ENCODE data around the gene HOXD8.
A peak's percentile ranks its signal among the peaks of the same experiment; 100 is the strongest.

HOXD8 gene

GRCh38 chr2:176160986-176161824 is 31.7 kb downstream of the HOXD8 start:
- H3K4ac ChIP-seq (ENCODE audit: low read length) = no peak overlapping the region
- H2BK120ac ChIP-seq (ENCODE audit: low read depth, low read length) = no peak overlapping the region
- no peak overlapping the region for H3K14ac ChIP-seq (ENCODE audit: low read length)
- no peak overlapping the region for H3K18ac ChIP-seq (ENCODE audit: low read length)
- H3K27ac ChIP-seq (replicated peaks; ENCODE audit: low read length) = no peak overlapping the region
- H3K4me2 ChIP-seq (ENCODE audit: insufficient read depth, low read length, poor library complexity, severe bottlenecking) = no peak overlapping the region
- no peak for DNase-seq (ENCODE audit: low spot score)
- H3K36me3 ChIP-seq (replicated peaks in 1 of 2; ENCODE audit: control insufficient read depth in 2 of 2, insufficient read depth in 2 of 2, low read length in 2 of 2) = no peaks in the 10 kb centered on the region
- peaks cover 0 to 16% of the 10 kb centered on the region in 2 donors for H3K4me1 ChIP-seq (ENCODE audit: control insufficient read depth in 2 of 2, insufficient read depth in 1 of 2, low read depth in 1 of 2, low read length in 2 of 2)
- no peak overlapping the region for H2BK5ac ChIP-seq (ENCODE audit: low read length)
- no peak overlapping the region for H4K8ac ChIP-seq (ENCODE audit: low read depth, low read length)
- no peak overlapping the region for H3K4me3 ChIP-seq (ENCODE audit: low read length in 2 of 2)
- H2AFZ ChIP-seq (ENCODE audit: low read length) = no peak overlapping the region
- H3K27me3 ChIP-seq (ENCODE audit: control insufficient read depth in 3 of 3, insufficient read depth in 3 of 3, low read depth in 1 of 3, low read length in 3 of 3) = peaks cover 80 to 100% (median 100%) of the 10 kb centered on the region in 3 experiments
- no peak overlapping the region for H4K91ac ChIP-seq (ENCODE audit: low read depth, low read length, poor library complexity)
- no peak overlapping the region for H2AK5ac ChIP-seq (ENCODE audit: low read depth, low read length)
- H2BK15ac ChIP-seq (ENCODE audit: low read length) = no peak overlapping the region
- H3K9ac ChIP-seq (ENCODE audit: low read depth, low read length, poor library complexity) = no peak overlapping the region
- peaks cover 13 to 18% of the 10 kb centered on the region in 2 donors for H3K9me3 ChIP-seq (replicated peaks in 1 of 2; ENCODE audit: control insufficient read depth in 2 of 2, insufficient read depth in 1 of 2, low read depth in 1 of 2, low read length in 2 of 2)
- H2BK12ac ChIP-seq (ENCODE audit: low read length) = no peak overlapping the region
- no peaks in the 10 kb centered on the region for H3K79me1 ChIP-seq (ENCODE audit: low read depth, low read length)
- no peak overlapping the region for H3K23ac ChIP-seq (ENCODE audit: low read depth, low read length, poor library complexity)
- WGBS, 2 donors (ENCODE audit: extremely low coverage in 2 of 2, insufficient read length in 2 of 2, insufficient replicate concordance in 1 of 2) = no CpG with 5 or more reads among the region's 22 CpGs

DNA sequence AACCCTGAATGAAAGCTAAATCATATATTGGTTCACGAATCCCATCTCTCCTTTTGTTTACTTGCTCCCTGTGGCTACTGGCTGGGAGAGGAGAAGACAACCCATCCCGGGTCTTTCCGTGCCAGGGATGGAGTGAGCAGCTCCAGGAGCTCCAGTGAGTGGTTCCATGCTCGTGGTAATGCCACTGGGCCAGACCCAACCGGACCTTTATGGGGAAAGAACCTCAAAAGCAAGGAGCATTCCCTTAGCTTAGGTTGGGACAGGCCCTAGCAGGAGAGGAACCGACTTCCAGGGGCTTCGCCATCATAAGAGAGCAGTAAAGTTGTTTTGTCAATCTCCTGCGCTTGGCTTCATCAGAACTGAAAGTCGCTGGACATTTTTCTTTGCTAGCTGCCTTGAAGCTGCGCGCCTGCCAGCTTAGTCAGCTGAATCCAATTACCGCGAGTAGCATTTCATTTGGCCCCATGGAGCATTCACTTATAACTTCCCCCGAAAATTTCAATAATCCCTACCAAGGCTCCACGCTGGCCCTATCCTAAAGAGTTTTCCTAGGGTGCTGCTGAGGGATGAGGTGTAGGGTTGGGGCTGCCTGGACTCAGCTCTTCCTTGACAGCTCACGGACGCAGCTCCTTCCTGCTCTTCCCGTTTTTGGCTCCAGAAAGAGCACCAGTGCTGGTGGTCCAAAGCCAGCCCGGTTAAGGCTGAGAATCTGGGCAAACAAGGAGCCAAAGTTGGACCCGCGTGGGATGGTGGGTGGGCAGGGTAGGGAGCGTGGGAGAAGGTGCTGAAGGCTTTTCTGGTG is 32.5 kb downstream of the HOXD8 start:
- no peak overlapping the region for H2AK5ac ChIP-seq (ENCODE audit: low read depth, low read length)
- H2BK120ac ChIP-seq (ENCODE audit: low read depth, low read length) = no peak overlapping the region
- no peaks in the 10 kb centered on the region for H3K36me3 ChIP-seq (replicated peaks in 1 of 2; ENCODE audit: control insufficient read depth in 2 of 2, insufficient read depth in 2 of 2, low read length in 2 of 2)
- no peak overlapping the region for H3K4me3 ChIP-seq (ENCODE audit: low read length in 2 of 2)
- no peak overlapping the region for H3K9ac ChIP-seq (ENCODE audit: low read depth, low read length, poor library complexity)
- H3K18ac ChIP-seq (ENCODE audit: low read length) = no peak overlapping the region
- no peak overlapping the region for H2BK12ac ChIP-seq (ENCODE audit: low read length)
- no peak overlapping the region for H3K14ac ChIP-seq (ENCODE audit: low read length)
- DNase-seq (ENCODE audit: low spot score) = no peak
- H3K4ac ChIP-seq (ENCODE audit: low read length) = no peak overlapping the region
- no peaks in the 10 kb centered on the region for H3K79me1 ChIP-seq (ENCODE audit: low read depth, low read length)
- no peak overlapping the region for H2BK15ac ChIP-seq (ENCODE audit: low read length)
- peak overlapping the region; percentile 52 for H3K23ac ChIP-seq (ENCODE audit: low read depth, low read length, poor library complexity)
- no peak overlapping the region for H2AFZ ChIP-seq (ENCODE audit: low read length)
- H4K91ac ChIP-seq (ENCODE audit: low read depth, low read length, poor library complexity) = no peak overlapping the region
- H3K27me3 ChIP-seq (ENCODE audit: control insufficient read depth in 3 of 3, insufficient read depth in 3 of 3, low read depth in 1 of 3, low read length in 3 of 3) = peaks cover 72 to 100% (median 98%) of the 10 kb centered on the region in 3 experiments
- no peak overlapping the region for H3K27ac ChIP-seq (replicated peaks; ENCODE audit: low read length)
- no peak overlapping the region for H2BK5ac ChIP-seq (ENCODE audit: low read length)
- peaks cover 0 to 16% of the 10 kb centered on the region in 2 donors for H3K4me1 ChIP-seq (ENCODE audit: control insufficient read depth in 2 of 2, insufficient read depth in 1 of 2, low read depth in 1 of 2, low read length in 2 of 2)
- H4K8ac ChIP-seq (ENCODE audit: low read depth, low read length) = no peak overlapping the region
- no peak overlapping the region for H3K4me2 ChIP-seq (ENCODE audit: insufficient read depth, low read length, poor library complexity, severe bottlenecking)
- peaks cover 13 to 16% of the 10 kb centered on the region in 2 donors for H3K9me3 ChIP-seq (replicated peaks in 1 of 2; ENCODE audit: control insufficient read depth in 2 of 2, insufficient read depth in 1 of 2, low read depth in 1 of 2, low read length in 2 of 2)
- WGBS, 2 donors (ENCODE audit: extremely low coverage in 2 of 2, insufficient read length in 2 of 2, insufficient replicate concordance in 1 of 2) = no CpG with 5 or more reads among the region's 22 CpGs

GRCh38 chr2:176162911-176163671 is 33.6 kb downstream of the HOXD8 start:
- Histone ChIP-seq H3K9ac (ENCODE audit: low read depth, low read length, poor library complexity) (no peak overlapping the region), H3K18ac (ENCODE audit: low read length) (no peak overlapping the region), H4K8ac (ENCODE audit: low read depth, low read length) (no peak overlapping the region), H2AFZ (ENCODE audit: low read length) (no peak overlapping the region), H4K91ac (ENCODE audit: low read depth, low read length, poor library complexity) (no peak overlapping the region), H3K27ac (replicated peaks; ENCODE audit: low read length) (no peak overlapping the region), H2BK12ac (ENCODE audit: low read length) (no peak overlapping the region), H3K23ac (ENCODE audit: low read depth, low read length, poor library complexity) (no peak overlapping the region), H3K14ac (ENCODE audit: low read length) (no peak overlapping the region), H2BK120ac (ENCODE audit: low read depth, low read length) (no peak overlapping the region), H2AK5ac (ENCODE audit: low read depth, low read length) (no peak overlapping the region), H3K4me2 (ENCODE audit: insufficient read depth, low read length, poor library complexity, severe bottlenecking) (no peak overlapping the region), H3K9me3 (replicated peaks in 1 of 2; ENCODE audit: control insufficient read depth in 2 of 2, insufficient read depth in 1 of 2, low read depth in 1 of 2, low read length in 2 of 2) (peaks cover 13 to 18% of the 10 kb centered on the region in 2 donors), H3K79me1 (ENCODE audit: low read depth, low read length) (no peaks in the 10 kb centered on the region), H3K4me3 (ENCODE audit: low read length in 2 of 2) (no peak overlapping the region), H2BK15ac (ENCODE audit: low read length) (no peak overlapping the region), H3K4me1 (ENCODE audit: control insufficient read depth in 2 of 2, insufficient read depth in 1 of 2, low read depth in 1 of 2, low read length in 2 of 2) (peaks cover 0 to 11% of the 10 kb centered on the region in 2 donors), H3K36me3 (replicated peaks in 1 of 2; ENCODE audit: control insufficient read depth in 2 of 2, insufficient read depth in 2 of 2, low read length in 2 of 2) (no peaks in the 10 kb centered on the region), H3K4ac (ENCODE audit: low read length) (no peak overlapping the region), H2BK5ac (ENCODE audit: low read length) (no peak overlapping the region), H3K27me3 (ENCODE audit: control insufficient read depth in 3 of 3, insufficient read depth in 3 of 3, low read depth in 1 of 3, low read length in 3 of 3) (peaks cover 62 to 100% (median 95%) of the 10 kb centered on the region in 3 experiments)
- no peak for DNase-seq (ENCODE audit: low spot score)
- no CpG with 5 or more reads among the region's 29 CpGs for WGBS, 2 donors (ENCODE audit: extremely low coverage in 2 of 2, insufficient read length in 2 of 2, insufficient replicate concordance in 1 of 2)

Measured in neuronal stem cell (in vitro differentiated cells).